HG03469 (cell line): Measurements from ENCODE around the gene AKAIN1.

Source experiments
- ATAC-seq: cut with Tn5 transposase; IDR thresholded peaks from one replicate; pipeline ENCODE4 v1.9.1; 2021; ENCODE audit warnings: mild to moderate bottlenecking, moderate library complexity, moderate number of reproducible peaks; ENCODE audit not compliant: unreplicated experiment

The AKAIN1 gene

DNA sequence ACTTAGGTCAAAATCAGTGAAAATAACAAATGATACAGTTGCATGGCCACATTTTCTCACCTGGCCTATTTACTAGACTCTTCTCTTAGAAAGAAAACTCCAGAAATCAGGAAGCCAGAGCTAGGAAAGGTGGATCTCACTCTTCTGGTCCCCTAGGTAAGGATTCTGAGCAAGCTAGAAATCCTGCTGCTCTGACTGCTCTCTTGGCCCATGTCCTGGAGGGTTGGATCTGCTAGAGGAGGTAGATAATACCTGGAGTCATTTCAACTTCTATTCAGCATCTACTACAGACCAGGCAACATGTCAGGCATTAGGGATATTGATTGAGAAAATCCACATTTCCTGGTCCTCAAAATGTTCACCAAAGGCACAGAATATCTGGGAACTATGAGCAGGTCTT, 34.9 kb downstream of the AKAIN1 start:
- no peak for ATAC-seq

- ATAC-seq: no peak
Observed at GRCh38 chr18:5159080-5159479, 38.0 kb downstream of the AKAIN1 start.

GRCh38 chr18:5158587-5158986, 38.5 kb downstream of the AKAIN1 start:
- ATAC-seq: no peak

GRCh38 chr18:5158172-5158571, 38.9 kb downstream of the AKAIN1 start:
- ATAC-seq: no peak

- no peak for ATAC-seq
Observed at GRCh38 chr18:5155907-5156287, 41.2 kb downstream of the AKAIN1 start.

- ATAC-seq: no peak
Observed at GRCh38 chr18:5155218-5155906, 41.7 kb downstream of the AKAIN1 start.

DNA sequence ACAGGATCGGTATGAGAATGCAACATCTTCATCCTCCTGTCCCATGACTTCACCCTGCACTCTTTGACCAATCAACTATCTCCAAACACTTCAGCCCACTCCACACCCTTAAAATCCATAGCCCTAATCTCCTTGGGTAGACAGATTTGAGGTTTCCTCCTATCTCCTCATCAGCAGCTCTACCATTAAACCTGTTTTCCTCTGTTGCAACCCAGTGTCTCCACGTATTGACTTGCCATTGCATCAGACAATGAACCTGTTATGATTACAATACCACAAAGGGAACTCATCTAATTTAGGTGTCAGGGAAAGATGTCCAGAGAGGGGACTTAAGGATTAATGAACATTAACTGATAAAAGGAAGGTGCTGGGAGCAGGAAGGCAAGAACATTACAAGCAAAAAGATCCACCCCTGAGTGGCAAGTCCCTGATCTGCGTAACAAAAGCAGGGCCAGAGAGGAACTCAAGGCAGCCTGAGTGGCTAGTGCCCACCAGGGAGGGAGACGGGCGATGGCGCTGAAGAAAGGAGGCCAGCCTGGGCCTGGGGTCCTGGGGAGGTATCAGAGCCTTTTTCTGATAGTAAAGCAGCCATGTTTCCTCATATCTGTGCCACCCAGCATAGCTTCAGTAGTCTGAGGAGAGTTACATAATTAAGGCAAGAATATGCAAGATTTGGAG, 44.6 kb downstream of the AKAIN1 start:
- no peak for ATAC-seq

GRCh38 chr18:5150894-5151293, 46.2 kb downstream of the AKAIN1 start:
- no peak for ATAC-seq

DNA sequence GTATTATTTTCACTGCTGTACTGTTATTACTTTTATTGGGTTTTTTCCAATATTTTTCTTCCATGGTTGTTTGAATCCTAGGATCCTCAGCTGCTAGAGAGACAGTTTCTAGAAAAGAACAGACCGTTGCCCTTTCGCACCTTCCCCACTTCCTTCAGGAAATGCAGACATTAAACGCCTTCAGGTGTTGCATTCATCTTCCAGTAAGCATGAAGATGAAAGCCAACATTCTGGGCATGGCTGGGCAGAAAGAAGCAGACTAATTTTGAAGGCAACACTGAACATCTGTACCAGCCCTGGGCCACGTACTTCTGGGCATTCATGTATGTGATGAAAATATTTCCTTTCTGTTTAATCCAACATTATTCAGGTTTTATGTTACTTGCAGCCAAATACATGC, 51.0 kb downstream of the AKAIN1 start:
- ATAC-seq: no peak

DNA sequence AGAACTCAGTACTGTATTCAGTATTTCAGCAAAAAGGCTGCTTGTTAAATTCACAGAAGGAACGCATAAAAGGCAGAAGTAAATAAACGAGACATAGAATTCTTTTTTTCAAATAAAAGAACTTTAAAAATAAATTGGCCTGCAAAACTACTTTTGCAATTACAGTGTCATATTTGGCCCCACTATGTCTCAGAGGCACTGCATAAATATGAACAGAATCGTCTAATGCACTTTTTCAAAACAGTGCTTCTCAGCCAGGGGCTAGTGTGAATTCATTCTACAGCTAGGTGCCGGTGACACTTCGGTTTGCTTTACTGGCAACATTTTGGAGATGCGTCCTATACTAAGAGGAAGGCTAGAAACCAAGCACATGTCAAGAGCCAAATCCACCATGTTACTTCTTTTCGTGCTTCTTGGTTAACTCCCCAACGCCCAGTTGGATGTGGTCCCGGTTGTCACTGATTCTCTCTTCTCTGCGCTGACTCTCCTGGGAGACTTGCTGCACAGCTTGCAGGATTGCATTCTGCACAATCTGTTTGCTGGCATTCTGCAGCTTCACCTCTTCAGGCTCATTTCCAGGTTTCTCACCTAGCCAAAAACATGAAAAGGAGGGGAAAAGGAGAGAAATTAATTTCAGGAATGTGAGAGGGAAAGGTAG, 51.8 kb downstream of the AKAIN1 start:
- ATAC-seq: no peak

- ATAC-seq: no peak
Observed at GRCh38 chr18:5144629-5145028, 52.4 kb downstream of the AKAIN1 start.

- no peak for ATAC-seq
Observed at GRCh38 chr18:5142859-5143258, 54.2 kb downstream of the AKAIN1 start.

- no peak for ATAC-seq
Observed at GRCh38 chr18:5142131-5142530, 54.9 kb downstream of the AKAIN1 start.

DNA sequence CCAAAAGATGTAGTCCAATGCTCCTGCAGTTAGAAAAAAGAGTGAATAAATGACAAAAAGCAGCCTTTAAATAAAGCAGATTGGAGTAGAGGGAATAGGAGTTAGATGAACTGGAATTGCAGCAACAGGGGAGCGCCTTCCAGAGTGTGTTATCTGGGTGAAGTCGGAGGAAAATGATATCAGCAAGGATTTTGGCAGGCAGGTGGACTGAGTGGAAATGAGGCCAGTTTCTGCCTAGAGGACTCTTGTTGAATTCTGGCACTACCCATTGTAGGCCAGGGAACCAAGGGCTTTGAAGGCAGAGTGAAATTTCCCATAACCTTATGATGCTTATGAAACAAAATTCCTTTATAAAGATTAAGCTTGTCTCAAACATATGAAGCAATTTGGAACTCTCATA, 59.8 kb downstream of the AKAIN1 start:
- no peak for ATAC-seq

DNA sequence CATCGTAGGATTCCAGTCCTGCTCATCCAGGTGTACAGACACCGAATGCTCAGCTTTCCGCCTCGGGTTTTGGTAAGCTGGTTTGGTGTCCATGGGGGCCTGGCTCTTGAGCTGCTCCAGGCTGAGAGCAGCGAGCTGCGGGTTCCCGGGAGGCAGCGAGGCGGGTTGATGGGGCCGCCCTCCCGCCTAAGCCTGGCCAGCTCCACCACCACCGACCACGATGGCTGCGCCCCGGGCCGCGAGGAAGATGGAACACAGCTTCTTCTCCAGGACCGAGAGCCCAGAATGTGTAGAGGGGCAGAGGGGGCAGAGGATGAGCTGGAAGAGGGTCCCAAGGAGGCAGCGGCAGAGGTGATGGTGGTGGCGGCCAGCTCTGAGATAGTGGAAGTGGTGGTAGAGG, 64.1 kb downstream of the AKAIN1 start:
- no peak for ATAC-seq

GRCh38 chr18:5122272-5122671, 74.8 kb downstream of the AKAIN1 start:
- ATAC-seq: no peak

GRCh38 chr18:5110266-5110665, 86.8 kb downstream of the AKAIN1 start:
- no peak for ATAC-seq

DNA sequence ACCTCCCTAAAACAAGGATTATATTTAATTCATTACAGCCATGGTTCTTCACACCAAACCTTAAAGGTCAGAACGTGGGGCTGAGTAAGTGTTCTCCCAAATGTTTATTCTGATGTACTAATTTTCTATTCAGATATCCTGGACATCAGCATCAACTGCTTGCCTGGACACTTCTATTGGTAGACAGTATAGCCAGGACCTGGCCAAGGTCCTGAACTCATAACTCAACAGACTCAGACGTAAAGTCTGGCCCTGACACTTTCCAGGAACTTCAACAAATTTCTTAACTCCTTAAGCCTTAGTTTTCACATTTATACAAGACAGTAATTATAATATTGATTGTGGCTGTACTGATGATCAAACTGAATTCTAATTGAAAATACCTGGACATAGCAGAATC, 89.1 kb downstream of the AKAIN1 start:
- no peak for ATAC-seq

DNA sequence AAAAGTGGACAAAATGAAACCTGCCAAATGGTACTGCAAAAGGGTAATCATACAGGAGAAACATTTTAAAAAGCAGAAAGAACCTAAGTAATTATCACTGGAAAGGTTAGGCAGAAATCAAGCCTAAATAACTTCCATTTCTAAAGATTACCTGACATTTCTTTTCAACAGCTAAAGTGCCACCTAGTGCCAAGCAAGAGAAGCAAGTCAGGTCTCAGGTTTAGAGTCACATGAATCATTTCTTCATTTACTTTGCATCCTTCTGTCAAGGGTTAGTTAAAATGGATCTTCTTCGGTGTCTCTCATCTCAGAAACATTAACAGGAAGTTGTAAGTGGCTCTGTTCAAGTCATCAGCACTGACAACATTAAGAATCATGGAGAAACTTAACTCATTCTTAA, 90.3 kb downstream of the AKAIN1 start:
- ATAC-seq: no peak

DNA sequence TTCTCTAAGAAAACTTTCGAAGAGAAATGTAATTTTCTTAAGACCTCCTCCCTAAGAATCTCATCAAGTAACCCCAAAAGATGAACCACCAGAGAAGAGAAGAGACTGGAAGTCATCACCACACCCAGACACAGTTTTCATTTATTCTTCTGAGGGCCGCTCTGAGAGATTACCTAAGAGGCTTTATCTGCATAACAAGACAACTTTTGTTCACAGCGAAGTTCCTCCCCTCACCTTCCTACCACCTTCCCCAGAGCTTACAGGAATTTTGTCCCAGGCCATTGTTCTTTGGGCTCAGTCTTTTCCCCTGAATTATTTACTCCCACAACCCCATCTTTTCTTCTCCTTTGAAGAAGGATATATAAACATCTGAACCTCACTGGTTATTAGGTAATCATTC, 92.8 kb downstream of the AKAIN1 start:
- no peak for ATAC-seq

- no peak for ATAC-seq
Observed at GRCh38 chr18:5103693-5104092, 93.4 kb downstream of the AKAIN1 start.

DNA sequence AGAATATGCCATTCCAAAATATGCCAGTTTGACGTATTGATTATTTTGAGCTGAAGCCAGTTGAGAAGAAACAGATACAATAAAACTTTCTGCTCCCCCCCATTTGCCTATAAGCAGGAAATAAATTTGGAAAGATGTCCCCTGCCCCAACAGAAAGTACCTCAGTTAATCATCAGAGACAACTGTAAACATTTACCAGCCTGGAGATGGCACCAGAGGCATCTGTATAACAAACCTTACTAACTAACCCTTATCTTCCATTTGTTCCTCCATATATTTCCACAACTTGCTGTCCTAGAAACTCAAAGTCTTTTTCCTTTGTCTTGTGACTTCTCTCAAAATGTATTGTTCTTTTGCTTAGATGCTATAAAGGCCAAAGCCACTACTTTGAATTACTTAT, 93.8 kb downstream of the AKAIN1 start:
- ATAC-seq: no peak
